Naive thymus-derived CD4-positive, alpha-beta T cell (primary cell): Measurements from ENCODE around the gene PIK3R1. TPM values are rescaled to one million over a fixed set of nuclear protein-coding genes. Genes with fewer than 3 reads are reported as not detected.

Source experiments
- ATAC-seq: fragments of 150-1000 bp; cut with Tn5 transposase; 2 replicates; pipeline ENCODE4 v1.10.0; 2021; ENCODE audit warnings: mild to moderate bottlenecking, moderate library complexity
- CTCF ChIA-PET: fragments of 350-600 bp; sonication (Branson Sonifier 250); formaldehyde crosslinking; loops from one replicate; lab custom pipeline; 2021; ENCODE audit warnings: antibody characterized with exemption; lab: Charles Lee
- POLR2A ChIA-PET: fragments of 350-600 bp; sonication (Branson Sonifier 250); formaldehyde crosslinking; loops from one replicate; lab custom pipeline; 2021; ENCODE audit warnings: antibody characterized with exemption, inconsistent platforms; lab: Charles Lee
- DNase-seq, 9 donors: peaks; one replicate each; pipeline versions ENCODE4 v3.0.0 to v3.0.0-alpha.2; 2020 to 2022; ENCODE audit warnings: mixed read lengths in 1 of 9
- H3K27ac ChIP-seq: one replicate; pipeline ENCODE4 v1.7.0; 2013; ENCODE audit warnings: mild to moderate bottlenecking, low read depth, low read length, moderate library complexity
- H3K27me3 ChIP-seq, 2 donors: one replicate each; pipeline ENCODE4 v1.7.0; 2013; ENCODE audit warnings: low read length in 2 of 2, mild to moderate bottlenecking in 2 of 2, moderate library complexity in 2 of 2; ENCODE audit not compliant: control insufficient read depth in 2 of 2, insufficient read depth in 2 of 2
- H3K36me3 ChIP-seq, 3 experiments: 1 replicate in 2 of 3; 2 replicates in 1 of 3; pipeline ENCODE4 v1.7.0; 2013; ENCODE audit warnings: low read length in 3 of 3, mild to moderate bottlenecking in 3 of 3, moderate library complexity in 1 of 3; ENCODE audit not compliant: insufficient read depth in 3 of 3, control insufficient read depth in 2 of 3
- H3K4me1 ChIP-seq, 2 donors: one replicate each; pipeline ENCODE4 v1.7.0; 2013; ENCODE audit warnings: low read length in 2 of 2, mild to moderate bottlenecking in 2 of 2, moderate library complexity in 1 of 2; ENCODE audit not compliant: control insufficient read depth in 2 of 2, insufficient read depth in 2 of 2
- H3K4me3 ChIP-seq: 2 replicates; pipeline ENCODE4 v1.7.0; 2013; ENCODE audit warnings: mild to moderate bottlenecking, low read length
- H3K9me3 ChIP-seq, 3 experiments: 1 replicate in 2 of 3; 2 replicates in 1 of 3; pipeline ENCODE4 v1.7.0; 2013; ENCODE audit warnings: low read length in 3 of 3; ENCODE audit not compliant: control insufficient read depth in 2 of 3
- H3K27ac Mint-ChIP-seq, 9 donors: one replicate each; pipeline ENCODE4 v1.8.0; 2020 to 2022; ENCODE audit warnings: mixed read lengths in 9 of 9, mild to moderate bottlenecking in 8 of 9, moderate library complexity in 5 of 9, inconsistent platforms in 2 of 9
- H3K27me3 Mint-ChIP-seq, 5 donors: one replicate each; pipeline ENCODE4 v1.8.0; 2021 to 2022; ENCODE audit warnings: mixed read lengths in 5 of 5, mild to moderate bottlenecking in 1 of 5
- H3K36me3 Mint-ChIP-seq, 5 donors: one replicate each; pipeline ENCODE4 v1.8.0; 2020 to 2022; ENCODE audit warnings: mixed read lengths in 5 of 5, mild to moderate bottlenecking in 3 of 5, inconsistent platforms in 1 of 5
- H3K4me1 Mint-ChIP-seq, 7 donors: one replicate each; pipeline ENCODE4 v1.8.0; 2020 to 2022; ENCODE audit warnings: mixed read lengths in 7 of 7, mild to moderate bottlenecking in 3 of 7, inconsistent platforms in 1 of 7
- H3K4me3 Mint-ChIP-seq, 10 donors: one replicate each; pipeline ENCODE4 v1.8.0; 2020 to 2022; ENCODE audit warnings: mild to moderate bottlenecking in 10 of 10, mixed read lengths in 10 of 10, moderate library complexity in 6 of 10, inconsistent platforms in 2 of 10
- H3K9me3 Mint-ChIP-seq, 11 donors: one replicate each; pipeline ENCODE4 v1.8.0; 2020 to 2022; ENCODE audit warnings: mixed read lengths in 11 of 11, mild to moderate bottlenecking in 4 of 11, inconsistent platforms in 1 of 11, moderate library complexity in 1 of 11
- intact Hi-C, 2 donors: fragments of 100-400 bp; cut with micrococcal nuclease; formaldehyde crosslinking; loops; one replicate each; pipeline ENCODE4 v1.15.1; 2023
- polyA plus RNA-seq, 2 donors: library from polyadenylated mRNA; unstranded; fragments of 300-500 nt; fragmentation: Illumina TruSeq; gene quantifications; one replicate each; pipeline ENCODE4 v1.2.3, GENCODE V29; 2021
- total RNA-seq, 6 experiments: library from RNA in 5 of 6; stranded (reverse) in 5 of 6; gene quantifications; 1 replicate in 5 of 6; 2 replicates in 1 of 6; pipeline ENCODE4 v1.2.3 and lab custom pipeline; 2021 to 2026

PIK3R1 gene
- total and polyA plus RNA-seq, 7 experiments from 2014 or later: 72.0 to 207 (median 119) TPM

DNA sequence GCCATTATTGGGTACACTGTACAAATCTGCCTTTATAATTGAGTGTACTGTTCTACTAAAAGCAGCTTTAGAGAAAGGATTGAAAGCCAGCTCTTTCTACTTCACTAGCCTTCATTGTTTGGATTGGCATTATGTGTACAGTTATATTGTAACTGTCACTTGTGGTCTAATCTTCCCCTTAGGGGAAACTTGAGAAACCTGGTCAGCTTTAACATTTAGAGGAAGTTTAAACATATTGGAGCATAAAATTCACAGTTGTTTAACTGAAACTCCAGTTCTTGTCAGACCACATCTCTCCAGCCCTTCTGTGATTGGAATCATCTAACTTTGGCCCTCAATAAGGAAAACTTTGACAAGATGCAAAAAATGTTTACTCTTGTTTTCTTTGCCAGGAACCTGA is 24.6 kb downstream of the PIK3R1 start:
- DNase-seq (no peak), ATAC-seq (peak; percentile 18)
- intact Hi-C loops: no loop called here
- H3K4me3 Mint-ChIP-seq: peak overlapping the region in 8 of 10 donors; percentile 18 to 70 (median 55)
- Histone ChIP-seq H3K27me3 (no peaks in the 10 kb centered on the region), H3K4me3 (no peak overlapping the region), H3K27ac (peak overlapping the region; percentile 68), H3K4me1 (peaks cover 41 to 56% of the 10 kb centered on the region in 2 donors), H3K9me3 (no peaks in the 10 kb centered on the region), H3K36me3 (no peaks in the 10 kb centered on the region)
- peaks cover 0 to 24% (median 0%) of the 10 kb centered on the region in 5 donors for H3K36me3 Mint-ChIP-seq
- no peaks in the 10 kb centered on the region for H3K27me3 Mint-ChIP-seq
- H3K9me3 Mint-ChIP-seq: no peaks in the 10 kb centered on the region
- H3K4me1 Mint-ChIP-seq: peaks cover 53 to 97% (median 94%) of the 10 kb centered on the region in 7 donors
- ChIA-PET POLR2A (no interaction called here), CTCF (no interaction called here)
- peak overlapping the region; percentile 58 to 93 (median 87) for H3K27ac Mint-ChIP-seq

DNA sequence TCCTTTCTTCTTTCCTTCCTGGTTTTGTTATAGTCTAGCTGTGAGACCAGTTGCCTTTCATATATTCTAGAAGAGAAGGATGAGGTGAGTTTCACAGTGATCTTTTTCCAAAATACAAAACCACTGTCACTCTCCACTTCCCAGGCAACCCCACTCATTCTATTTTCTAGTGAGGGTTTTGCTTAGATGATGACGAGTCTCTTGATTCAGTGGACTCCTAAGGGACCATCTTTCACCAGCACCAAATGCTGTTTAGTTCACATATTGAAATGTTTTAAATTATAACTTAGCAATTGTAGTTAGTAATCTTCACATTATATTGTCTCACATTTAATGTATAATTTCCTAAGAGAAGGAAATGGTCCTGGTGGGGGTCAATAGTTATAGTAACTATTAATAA is 25.2 kb downstream of the PIK3R1 start:
- Histone ChIP-seq H3K27ac (peak overlapping the region; percentile 68), H3K27me3 (no peaks in the 10 kb centered on the region), H3K9me3 (no peaks in the 10 kb centered on the region), H3K4me1 (peaks cover 41 to 56% of the 10 kb centered on the region in 2 donors), H3K4me3 (no peak overlapping the region), H3K36me3 (no peaks in the 10 kb centered on the region)
- no peaks in the 10 kb centered on the region for H3K9me3 Mint-ChIP-seq
- ATAC-seq: no peak
- intact Hi-C loops: no loop called here
- ChIA-PET POLR2A (interaction anchor here (1.1 kb wide), 1 partner anchor 24 kb away, joined by 3 read pairs; no protein-coding TSS in a partner anchor), CTCF (no interaction called here)
- H3K4me3 Mint-ChIP-seq: peak overlapping the region in 8 of 10 donors; percentile 18 to 70 (median 55)
- peaks cover 0 to 26% (median 0%) of the 10 kb centered on the region in 5 donors for H3K36me3 Mint-ChIP-seq
- peaks cover 54 to 98% (median 94%) of the 10 kb centered on the region in 7 donors for H3K4me1 Mint-ChIP-seq
- no peak for DNase-seq
- H3K27me3 Mint-ChIP-seq: no peaks in the 10 kb centered on the region
- peak overlapping the region; percentile 58 to 93 (median 87) for H3K27ac Mint-ChIP-seq

DNA sequence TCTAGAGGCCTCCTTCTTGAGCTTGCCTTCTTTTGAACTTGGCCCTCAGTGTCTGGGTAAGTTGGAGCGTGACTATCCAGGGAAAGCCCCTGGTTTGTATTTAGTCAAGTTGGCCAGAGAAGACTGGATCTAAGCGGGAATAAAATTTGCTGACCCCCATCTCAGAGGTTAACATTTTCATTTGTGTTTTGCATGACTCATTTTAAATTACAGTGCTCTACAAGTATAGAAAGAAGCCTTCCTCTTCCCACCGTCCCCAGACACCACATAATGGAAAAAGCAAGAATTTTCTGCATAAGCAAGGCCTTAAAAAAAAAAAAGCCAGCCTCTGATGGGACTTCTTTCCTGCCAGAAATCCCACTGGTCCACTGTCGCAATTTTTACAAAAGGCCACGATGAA is 27.2 kb downstream of the PIK3R1 start:
- Histone ChIP-seq H3K9me3 (no peaks in the 10 kb centered on the region), H3K4me3 (no peak overlapping the region), H3K27ac (peak overlapping the region; percentile 21), H3K4me1 (peaks cover 41 to 59% of the 10 kb centered on the region in 2 donors), H3K27me3 (no peaks in the 10 kb centered on the region), H3K36me3 (no peaks in the 10 kb centered on the region)
- peak overlapping the region in 5 of 10 donors; percentile 21 to 64 (median 43) for H3K4me3 Mint-ChIP-seq
- peaks cover 0 to 27% (median 0%) of the 10 kb centered on the region in 5 donors for H3K36me3 Mint-ChIP-seq
- ChIA-PET POLR2A (interaction anchor here (1.1 to 3.1 kb wide), 3 partner anchors 13 to 1026 kb away, joined by 3 to 28 read pairs (median 4); partner anchors contain the start of gene PIK3R1), CTCF (interaction anchor here (0.7 to 1.1 kb wide), 2 partner anchors 27 to 988 kb away, joined by 3 read pairs; partner anchors contain the start of gene PIK3R1)
- H3K27ac Mint-ChIP-seq: peak overlapping the region in 8 of 9 donors; percentile 68 to 92 (median 88)
- peaks cover 54 to 95% (median 90%) of the 10 kb centered on the region in 7 donors for H3K4me1 Mint-ChIP-seq
- H3K27me3 Mint-ChIP-seq: no peaks in the 10 kb centered on the region
- no peak for ATAC-seq
- DNase-seq: no peak
- intact Hi-C loops: loop anchor here in 1 of 2 donors (1.0 kb wide), 1 partner anchor 27 kb away; the partner anchor contains the start of gene PIK3R1
- no peaks in the 10 kb centered on the region for H3K9me3 Mint-ChIP-seq

DNA sequence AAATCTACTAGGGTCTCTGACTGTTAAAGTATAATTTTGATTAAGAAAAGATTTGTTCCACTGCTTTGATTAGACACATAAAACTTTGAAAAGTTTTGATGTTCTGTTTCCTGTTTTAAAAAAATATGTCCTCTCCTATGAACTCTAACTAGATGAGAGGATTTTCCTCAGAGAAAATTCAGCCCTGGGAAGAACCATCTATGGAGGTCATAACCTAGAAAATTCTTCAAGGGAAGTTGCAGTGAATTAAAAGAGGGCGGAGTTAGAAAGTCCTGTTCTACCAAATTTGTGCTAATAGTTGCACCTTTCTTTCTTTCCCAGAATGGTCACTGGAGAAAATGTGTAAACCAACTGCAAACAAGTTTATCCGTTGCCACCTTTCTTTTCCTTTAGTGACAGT is 27.7 kb downstream of the PIK3R1 start:
- DNase-seq: no peak
- Mint-ChIP-seq H3K27me3 (no peaks in the 10 kb centered on the region), H3K4me1 (peaks cover 52 to 91% (median 86%) of the 10 kb centered on the region in 7 donors), H3K4me3 (peak overlapping the region in 9 of 10 donors; percentile 16 to 72 (median 61)), H3K36me3 (peaks cover 0 to 27% (median 0%) of the 10 kb centered on the region in 5 donors), H3K9me3 (no peaks in the 10 kb centered on the region), H3K27ac (peak overlapping the region; percentile 67 to 95 (median 87))
- peaks cover 41 to 54% of the 10 kb centered on the region in 2 donors for H3K4me1 ChIP-seq
- POLR2A ChIA-PET: interaction anchor here (0.7 to 3.1 kb wide), 6 partner anchors 10 to 1031 kb away, joined by 3 to 28 read pairs (median 4); partner anchors contain the start of gene PIK3R1
- intact Hi-C loops: loop anchor here in 1 of 2 donors (1.0 kb wide), 1 partner anchor 28 kb away; the partner anchor contains the start of gene PIK3R1
- CTCF ChIA-PET: interaction anchor here (0.7 to 1.0 kb wide), 5 partner anchors 10 to 554 kb away, joined by 3 to 4 read pairs (median 3); partner anchors contain the start of gene PIK3R1
- no peaks in the 10 kb centered on the region for H3K27me3 ChIP-seq
- H3K36me3 ChIP-seq: no peaks in the 10 kb centered on the region
- H3K9me3 ChIP-seq: no peaks in the 10 kb centered on the region
- peak overlapping the region; percentile 27 for H3K4me3 ChIP-seq
- H3K27ac ChIP-seq: peak overlapping the region; percentile 21
- no peak for ATAC-seq

DNA sequence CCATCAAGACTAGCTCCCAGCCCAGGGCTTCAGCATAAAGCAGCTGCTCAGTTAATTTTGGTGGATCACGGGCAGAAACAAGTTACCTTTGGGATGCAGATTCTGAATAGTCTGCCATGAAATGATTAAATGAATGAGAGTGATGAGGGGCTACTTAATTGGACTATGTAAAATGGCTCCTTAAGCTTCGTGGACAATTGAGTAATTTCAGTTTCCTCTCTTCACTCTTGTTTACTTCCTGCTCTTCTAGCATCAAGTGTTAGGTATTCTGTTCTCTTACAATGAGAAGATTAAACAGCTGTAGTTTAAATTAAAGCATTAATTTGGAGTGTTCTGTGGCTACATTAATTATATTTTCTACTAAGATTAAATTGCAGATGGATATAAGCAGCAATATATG is 28.1 kb downstream of the PIK3R1 start:
- H3K27ac Mint-ChIP-seq: peak overlapping the region; percentile 67 to 95 (median 87)
- no peaks in the 10 kb centered on the region for H3K9me3 Mint-ChIP-seq
- CTCF ChIA-PET: interaction anchor here (0.7 to 1.0 kb wide), 5 partner anchors 9 to 555 kb away, joined by 3 to 4 read pairs (median 3); partner anchors contain the start of gene PIK3R1
- DNase-seq (peak in 3 of 9 donors; percentile 26 to 39 (median 29)), ATAC-seq (no peak)
- H3K27me3 Mint-ChIP-seq: no peaks in the 10 kb centered on the region
- H3K36me3 Mint-ChIP-seq: peaks cover 0 to 27% (median 0%) of the 10 kb centered on the region in 5 donors
- intact Hi-C loops: loop anchor here in 1 of 2 donors (1.0 kb wide), 1 partner anchor 28 kb away; the partner anchor contains the start of gene PIK3R1
- POLR2A ChIA-PET: interaction anchor here (0.7 to 3.1 kb wide), 6 partner anchors 10 to 1031 kb away, joined by 3 to 28 read pairs (median 4); partner anchors contain the start of gene PIK3R1
- peaks cover 52 to 91% (median 86%) of the 10 kb centered on the region in 7 donors for H3K4me1 Mint-ChIP-seq
- H3K4me1 ChIP-seq: peaks cover 37 to 50% of the 10 kb centered on the region in 2 donors
- H3K36me3 ChIP-seq: no peaks in the 10 kb centered on the region
- peak overlapping the region; percentile 27 for H3K4me3 ChIP-seq
- no peaks in the 10 kb centered on the region for H3K9me3 ChIP-seq
- peak overlapping the region; percentile 16 to 72 (median 59) for H3K4me3 Mint-ChIP-seq
- no peaks in the 10 kb centered on the region for H3K27me3 ChIP-seq
- H3K27ac ChIP-seq: peak overlapping the region; percentile 21

DNA sequence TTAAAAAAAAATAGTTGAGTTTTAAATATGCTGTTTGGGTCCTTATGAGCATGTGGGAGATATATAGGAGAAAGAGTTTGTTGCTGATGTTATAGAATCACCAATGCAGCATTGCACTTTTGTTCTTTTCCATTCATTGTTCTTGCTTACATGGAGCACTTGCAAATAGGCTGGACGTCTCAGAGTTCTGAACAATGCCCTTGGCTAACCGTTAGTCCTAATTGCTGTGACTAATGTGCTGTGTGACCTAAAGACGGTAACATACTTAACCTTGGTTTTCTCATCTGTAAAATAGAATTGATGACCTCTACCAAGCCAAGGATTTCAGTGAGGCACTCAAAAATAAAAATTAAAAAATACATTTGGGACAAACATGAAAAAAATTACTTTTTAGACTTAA is 29.8 kb downstream of the PIK3R1 start:
- Mint-ChIP-seq H3K36me3 (peaks cover 0 to 27% (median 0%) of the 10 kb centered on the region in 5 donors), H3K4me3 (no peak overlapping the region), H3K4me1 (peaks cover 59 to 94% (median 90%) of the 10 kb centered on the region in 7 donors), H3K27me3 (no peaks in the 10 kb centered on the region), H3K27ac (peak overlapping the region in 1 of 9 donors; percentile 14), H3K9me3 (no peaks in the 10 kb centered on the region)
- Histone ChIP-seq H3K4me1 (peaks cover 29 to 60% of the 10 kb centered on the region in 2 donors), H3K27ac (no peak overlapping the region), H3K9me3 (no peaks in the 10 kb centered on the region), H3K36me3 (no peaks in the 10 kb centered on the region), H3K27me3 (no peaks in the 10 kb centered on the region), H3K4me3 (no peak overlapping the region)
- intact Hi-C loops: no loop called here
- ChIA-PET POLR2A (no interaction called here), CTCF (no interaction called here)
- ATAC-seq: no peak
- no peak for DNase-seq
